ENCODE measurements around the gene IDS.
"Not testable (repeated sequence)": the region's sequence is repeated elsewhere in the genome, so short reads cannot be mapped to it uniquely, and the experiment has no call there.

The IDS gene

GRCh38 chrX:149504915-149505651, at the start of gene IDS:
Gene IDS, minus strand, starts transcription at chrX:149505306. Its CDS starts 169 bp downstream, at chrX:149505137.
- TF ChIP-seq CTCF (IDR thresholded peaks at IDR 0.05; ENCODE audit: low read depth, low read length, missing control alignments) = no peak
- peak within 1 kb of the TSS; percentile 79 for H3K4me3 ChIP-seq (ENCODE audit: low read depth, low read length)
- peak; percentile 61 for DNase-seq (ENCODE audit: low read depth)

- not testable (repeated sequence) for H3K4me3 ChIP-seq (ENCODE audit: low read depth, low read length); DNase-seq (ENCODE audit: low read depth)
Measured at GRCh38 chrX:149551939-149552248, 46.8 kb upstream of the IDS start.

GRCh38 chrX:149551245-149551938, 46.3 kb upstream of the IDS start:
- not testable (repeated sequence) for H3K4me3 ChIP-seq (ENCODE audit: low read depth, low read length)

GRCh38 chrX:149550454-149550853, 45.3 kb upstream of the IDS start:
- not testable (repeated sequence) for DNase-seq (ENCODE audit: low read depth); H3K4me3 ChIP-seq (ENCODE audit: low read depth, low read length)

More at GRCh38 chrX:149551245-149551938, 46.3 kb upstream of the IDS start:
- DNase-seq (ENCODE audit: low read depth) = not testable (repeated sequence)

GRCh38 chrX:149549701-149550100, 44.6 kb upstream of the IDS start, which contains the start of gene HSFX3:
Gene HSFX3, minus strand, starts transcription at chrX:149549924. Its CDS starts 72 bp downstream, at chrX:149549852.
- not testable (repeated sequence) for DNase-seq (ENCODE audit: low read depth); H3K4me3 ChIP-seq (ENCODE audit: low read depth, low read length)

- H3K4me3 ChIP-seq (ENCODE audit: low read depth, low read length); DNase-seq (ENCODE audit: low read depth): not testable (repeated sequence)
Measured at GRCh38 chrX:149547782-149548181, 42.7 kb upstream of the IDS start.

- DNase-seq (ENCODE audit: low read depth); H3K4me3 ChIP-seq (ENCODE audit: low read depth, low read length): not testable (repeated sequence)
Measured at GRCh38 chrX:149546962-149547361, 41.9 kb upstream of the IDS start.

GRCh38 chrX:149545545-149546543, 40.7 kb upstream of the IDS start:
- not testable (repeated sequence) for H3K4me3 ChIP-seq (ENCODE audit: low read depth, low read length); DNase-seq (ENCODE audit: low read depth)

GRCh38 chrX:149541521-149542047, 36.5 kb upstream of the IDS start:
- no peak for DNase-seq (ENCODE audit: low read depth)
- no peak for TF ChIP-seq CTCF (IDR thresholded peaks at IDR 0.05; ENCODE audit: low read depth, low read length, missing control alignments)
- peak overlapping the region; percentile 75 for H3K4me3 ChIP-seq (ENCODE audit: low read depth, low read length)

GRCh38 chrX:149540621-149541520, 35.8 kb upstream of the IDS start, which contains the start of gene EOLA1:
Gene EOLA1, plus strand, starts transcription at chrX:149541012. Its CDS starts 4,619 bp downstream, at chrX:149545631.
- TF ChIP-seq CTCF (IDR thresholded peaks at IDR 0.05; ENCODE audit: low read depth, low read length, missing control alignments) = no peak
- peak within 1 kb of the TSS; percentile 75 for H3K4me3 ChIP-seq (ENCODE audit: low read depth, low read length)
- peak; percentile 96 for DNase-seq (ENCODE audit: low read depth)
